Activated CD8-positive, alpha-beta memory T cell treated with anti-CD3 and anti-CD28 coated beads, Interleukin-2, amount 50 U/mL, for 24 hours (primary cell): Measurements from ENCODE around the gene HRCT1.
"Not testable (repeated sequence)": the region's sequence is repeated elsewhere in the genome, so short reads cannot be mapped to it uniquely, and the experiment has no call there.

Source experiments
- DNase-seq: peaks from one replicate; pipeline ENCODE4 v3.0.0-alpha.2; 2020; ENCODE audit errors: extremely low read depth

The HRCT1 gene

DNA sequence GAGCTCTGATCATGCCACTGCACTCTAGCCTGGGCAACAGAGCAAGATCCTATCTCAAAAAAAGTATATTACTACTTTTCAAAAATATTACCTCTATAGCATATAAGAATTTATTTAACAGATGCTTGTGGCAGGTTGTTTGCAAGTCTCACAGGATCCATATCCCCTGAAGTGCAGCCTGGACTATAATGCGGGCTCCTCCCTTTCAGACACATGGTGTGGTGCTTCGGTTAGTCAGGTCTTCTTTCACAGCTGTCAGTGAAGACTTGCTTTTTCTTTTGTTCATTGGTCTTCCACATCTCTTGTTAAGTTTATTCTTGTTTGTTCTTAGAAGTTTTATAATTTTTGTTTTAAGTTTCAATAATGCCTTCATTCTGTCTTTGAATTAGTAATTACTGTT, 9.4 kb upstream of the HRCT1 start:
- no peak for DNase-seq

DNA sequence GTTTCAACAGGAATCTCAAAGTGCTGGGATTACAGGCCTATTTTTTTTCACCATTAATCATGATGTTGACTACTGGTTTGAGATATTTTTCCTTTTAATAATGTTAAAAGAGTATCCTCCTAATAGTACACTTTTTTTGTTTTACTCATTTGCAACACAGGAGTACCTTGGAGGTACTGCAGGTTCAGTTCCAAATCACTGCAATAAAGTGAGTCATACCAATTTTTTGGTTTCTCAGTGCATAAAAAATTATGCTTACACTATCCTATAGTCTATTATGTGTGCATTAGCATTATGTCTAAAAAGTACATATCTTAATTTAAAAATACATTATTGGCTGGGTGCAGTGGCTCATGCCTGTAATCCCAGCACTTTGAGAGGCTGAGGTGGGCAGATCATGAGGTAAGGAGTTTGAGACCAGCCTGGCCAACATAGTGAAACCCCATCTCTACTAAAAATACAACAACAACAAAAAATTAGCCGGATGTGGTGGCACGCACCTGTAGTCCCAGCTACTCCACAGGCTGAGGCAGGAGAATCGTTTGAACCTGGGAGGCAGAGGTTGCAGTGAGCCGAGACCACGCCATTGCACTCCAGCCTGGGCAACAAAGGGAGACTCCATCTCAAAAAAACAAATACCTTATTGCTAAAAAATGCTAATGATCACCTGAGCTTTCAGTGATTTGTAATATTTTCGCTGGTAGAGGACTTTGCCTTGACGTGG, 8.5 kb upstream of the HRCT1 start:
- DNase-seq = not testable (repeated sequence)

DNA sequence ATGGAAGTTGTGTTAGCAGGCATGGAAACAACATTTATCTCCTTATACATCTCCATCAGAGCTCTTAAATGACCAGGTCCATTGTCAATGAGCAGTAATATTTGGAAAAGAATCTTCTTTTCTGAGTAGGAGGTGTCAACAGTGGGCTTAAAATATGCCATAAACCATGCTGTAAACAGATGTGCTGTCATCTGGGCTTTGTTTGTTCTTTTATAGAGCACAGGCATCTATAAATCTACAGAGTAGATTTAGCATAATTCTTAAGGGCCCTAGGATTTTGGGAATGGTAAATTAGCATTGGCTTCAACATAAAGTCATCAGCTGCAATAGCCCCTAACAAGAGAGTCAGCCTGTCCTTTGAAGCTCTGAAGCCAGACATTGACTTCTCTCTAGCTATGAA, 7.7 kb upstream of the HRCT1 start:
- no peak for DNase-seq

DNA sequence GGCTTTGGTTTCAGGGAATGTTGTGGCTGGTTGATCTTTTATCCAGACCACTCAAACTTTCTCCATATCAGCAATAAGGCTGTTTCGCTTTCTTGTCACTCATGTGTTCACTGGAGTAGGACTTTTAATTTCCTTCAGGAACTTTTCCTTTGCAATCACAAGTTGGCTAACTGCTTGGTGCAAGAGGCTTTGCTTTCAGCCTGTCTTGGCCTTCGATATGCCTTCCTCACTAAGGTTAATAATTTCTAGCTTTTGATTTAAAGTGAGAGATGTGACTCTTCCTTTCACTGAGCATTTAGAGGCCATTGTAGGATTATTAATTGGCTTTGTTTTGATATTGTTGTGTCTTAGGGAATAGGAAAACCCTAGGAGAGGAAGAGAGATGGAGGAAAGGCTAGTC, 7.0 kb upstream of the HRCT1 start:
- no peak for DNase-seq

DNA sequence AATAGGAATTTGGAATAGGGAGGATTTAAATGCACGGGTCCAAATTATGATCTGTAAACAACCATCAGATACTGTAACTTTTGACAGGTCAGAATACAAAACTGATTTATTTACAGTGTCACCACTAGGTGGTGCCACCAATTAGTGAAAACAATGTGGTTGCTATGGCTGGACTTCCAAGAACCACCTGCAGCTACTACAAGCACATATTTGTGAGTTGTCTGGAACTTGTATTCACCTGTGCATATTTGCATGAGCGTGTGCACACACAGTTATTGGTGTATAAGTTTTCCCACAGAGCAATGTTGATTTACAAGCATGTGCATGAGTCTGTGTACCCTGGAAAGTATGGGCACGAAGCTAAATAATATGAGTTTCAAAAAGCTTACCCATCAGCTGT, 3.0 kb upstream of the HRCT1 start:
- no peak for DNase-seq

DNA sequence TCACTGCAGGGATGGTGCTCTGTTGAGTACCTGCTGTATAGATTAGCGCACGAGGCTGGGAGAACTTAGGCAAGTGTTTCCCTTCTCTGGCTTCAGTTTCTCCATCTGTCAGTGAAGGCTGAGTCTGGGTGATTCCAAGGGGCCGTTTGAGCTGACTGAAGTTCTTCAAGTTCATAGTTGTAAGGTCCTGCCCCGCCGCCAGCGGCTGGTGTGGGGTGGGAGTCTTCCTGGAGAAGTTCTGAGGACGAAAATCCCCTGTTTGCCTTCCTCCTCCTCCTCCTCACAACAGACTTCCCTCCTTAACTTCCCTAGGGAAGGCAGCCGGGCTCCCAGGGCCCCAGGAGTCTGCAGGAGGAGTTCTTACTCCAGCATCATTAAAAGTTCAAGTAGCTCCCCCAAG, 1.7 kb upstream of the HRCT1 start:
- no peak for DNase-seq

DNA sequence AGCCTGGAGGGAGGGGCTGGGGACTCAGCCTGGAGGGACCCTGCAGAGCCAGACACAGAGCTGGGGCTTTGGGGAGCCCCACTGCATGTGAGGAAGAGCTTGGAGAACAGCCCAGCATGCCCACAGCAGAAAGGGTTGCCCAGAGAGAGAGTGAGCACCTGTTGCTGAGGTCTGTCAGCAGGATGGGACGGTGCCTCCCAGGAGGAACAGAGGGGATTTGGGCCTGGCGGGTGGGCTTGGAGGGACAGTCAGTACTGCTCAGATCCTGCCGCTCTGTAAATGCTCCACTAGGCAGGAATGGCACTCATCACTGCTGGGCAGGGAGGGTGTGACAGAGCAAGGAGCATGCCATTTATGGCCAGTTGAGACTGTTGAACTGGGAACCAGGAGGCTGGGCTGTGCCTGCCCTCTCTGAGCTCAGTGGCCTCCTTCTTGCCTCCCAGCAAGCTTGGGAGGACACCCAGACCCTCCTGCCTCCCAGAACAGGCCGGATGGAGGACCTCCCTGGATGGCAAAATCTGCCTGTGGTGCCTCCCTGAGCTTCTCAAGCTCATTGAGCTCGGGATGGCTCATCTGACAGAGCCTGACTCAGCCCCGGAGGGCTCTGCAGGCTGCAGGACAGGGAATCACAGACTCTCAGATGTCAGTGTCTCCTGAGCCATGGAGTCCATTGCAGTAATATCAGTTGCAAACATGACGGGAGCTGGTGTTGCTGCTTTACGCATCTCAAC, 786 bp upstream of the HRCT1 start:
- no peak for DNase-seq

DNA sequence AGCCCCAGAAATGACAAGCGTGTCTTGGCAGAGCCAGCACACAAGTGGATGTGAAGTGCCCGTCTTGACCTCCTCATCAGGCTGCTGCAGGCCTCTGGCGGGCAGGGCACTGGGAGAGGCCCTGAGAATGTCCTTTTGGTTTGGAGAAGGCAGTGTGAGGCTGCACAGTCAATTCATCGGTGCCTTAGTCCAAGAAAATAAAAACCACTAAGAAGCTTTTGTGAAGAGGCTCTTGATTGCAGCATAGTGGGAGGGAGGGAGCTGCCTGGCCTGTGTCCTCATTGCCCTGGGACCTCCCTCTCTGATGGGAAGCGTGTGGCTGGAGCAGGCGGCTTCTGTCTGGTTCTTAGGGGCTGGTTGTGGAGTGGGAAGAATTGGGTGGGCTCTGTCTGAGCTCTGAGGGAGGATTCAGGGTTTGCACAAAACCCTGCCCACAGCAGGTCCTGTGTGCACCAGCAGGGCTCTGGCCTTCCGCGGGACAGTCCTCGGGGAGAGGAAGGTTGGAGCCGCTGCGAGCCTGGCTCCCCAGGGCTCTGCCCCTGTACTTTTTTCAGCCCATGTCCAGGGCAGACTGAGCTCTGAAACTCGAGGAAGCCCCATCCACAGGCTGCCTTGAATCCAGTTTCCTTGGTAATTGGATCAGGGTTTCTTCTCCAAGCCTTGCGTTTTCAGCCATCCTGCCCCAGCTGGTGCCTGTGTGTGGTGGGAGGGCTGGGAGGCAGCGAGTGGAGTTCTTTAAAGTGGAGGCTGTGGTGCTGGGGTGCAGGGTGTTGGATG, 1.1 kb downstream of the HRCT1 start:
- DNase-seq = no peak

DNA sequence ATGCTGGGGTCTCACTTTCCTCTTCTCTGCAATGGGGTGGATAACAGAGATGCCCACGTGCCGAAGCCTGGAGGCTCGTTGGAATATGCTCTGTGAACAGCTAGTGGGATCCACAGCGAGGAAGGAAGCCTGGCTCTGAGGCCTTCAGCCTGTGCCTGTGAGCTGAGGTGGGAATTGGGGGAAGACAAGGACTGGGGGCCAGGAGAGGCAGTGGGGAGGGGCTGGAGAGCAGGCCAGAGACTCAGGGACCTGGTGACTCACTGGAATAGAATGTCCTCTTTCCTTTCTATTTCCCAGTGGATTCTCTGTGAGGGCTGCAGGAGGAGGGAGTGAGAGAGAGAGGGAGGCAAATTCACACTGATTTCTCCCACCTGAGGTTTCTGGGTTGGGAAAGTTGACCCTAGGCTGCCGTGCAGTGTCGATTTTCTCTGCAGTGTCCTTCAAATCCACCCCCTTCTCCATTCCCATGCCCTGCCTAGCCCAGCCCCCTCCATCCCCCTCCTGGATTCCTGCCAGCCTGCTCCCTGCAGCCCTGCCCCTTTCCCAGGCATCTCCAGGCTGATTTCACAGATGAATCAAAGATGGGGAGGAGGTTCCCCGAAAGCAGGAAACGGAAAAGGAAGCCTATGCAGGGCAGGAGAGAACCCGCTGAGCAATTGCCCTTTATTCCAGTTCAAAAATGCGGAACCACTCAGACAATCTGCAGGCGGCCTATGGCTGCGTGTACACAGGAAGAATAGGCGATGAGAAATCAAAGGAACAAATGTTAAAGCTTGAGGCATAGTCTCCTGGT, 1.9 kb downstream of the HRCT1 start:
- no peak for DNase-seq

DNA sequence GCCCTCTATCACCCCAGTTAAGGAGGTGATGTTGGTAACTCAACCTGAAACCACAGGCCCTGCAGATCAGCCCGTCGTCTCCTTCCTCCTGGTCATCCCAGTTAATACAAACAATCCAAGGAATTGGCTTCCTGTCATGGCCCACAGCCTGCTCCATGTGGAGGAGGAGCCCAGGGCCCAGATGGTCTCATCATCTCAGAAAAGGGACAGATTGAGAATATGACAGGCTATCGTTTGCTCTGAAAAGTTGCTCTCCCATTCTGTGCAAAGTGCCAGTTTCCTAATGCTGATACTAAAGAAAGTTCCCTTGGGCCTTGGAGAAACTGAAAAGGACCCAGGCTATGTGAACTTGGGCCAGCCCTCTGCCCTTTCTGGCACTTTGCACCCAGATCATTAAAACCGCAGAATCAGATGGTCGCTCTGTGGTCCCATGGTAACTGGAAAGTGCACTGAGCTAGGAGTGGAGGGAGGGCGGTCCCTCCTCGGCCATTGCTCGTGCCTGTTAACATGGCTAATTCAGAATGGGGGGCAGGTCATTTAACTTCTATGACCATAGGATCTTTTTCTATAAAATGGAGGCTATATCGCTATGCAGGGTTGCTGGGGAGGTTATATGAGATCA, 2.6 kb downstream of the HRCT1 start:
- DNase-seq = no peak

DNA sequence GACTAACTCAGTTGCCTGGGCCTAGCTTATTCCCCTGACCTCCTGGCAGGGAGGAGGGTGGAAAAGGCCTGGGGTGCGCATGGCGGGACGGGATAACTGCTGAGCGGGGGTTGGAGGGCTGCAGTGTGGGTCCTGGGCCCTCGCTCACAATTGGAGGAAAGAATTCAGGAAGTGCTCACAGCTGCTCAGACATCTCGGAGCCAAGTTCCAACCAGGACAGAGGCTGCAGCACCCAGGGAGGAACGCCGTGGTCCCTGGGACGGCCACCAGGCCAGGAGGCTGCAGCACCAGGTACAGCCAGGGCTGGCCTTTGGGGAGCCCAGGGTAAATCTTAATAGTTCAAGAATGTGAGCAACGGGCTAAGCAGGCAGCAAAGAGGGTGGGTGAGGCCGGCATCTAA, 3.3 kb downstream of the HRCT1 start, which contains the start of gene SPAAR:
SPAAR (plus strand) TSS at position 217 of the 400 bp plus-strand sequence. CDS start 974 bp downstream, outside the sequence.
- no peak for DNase-seq

DNA sequence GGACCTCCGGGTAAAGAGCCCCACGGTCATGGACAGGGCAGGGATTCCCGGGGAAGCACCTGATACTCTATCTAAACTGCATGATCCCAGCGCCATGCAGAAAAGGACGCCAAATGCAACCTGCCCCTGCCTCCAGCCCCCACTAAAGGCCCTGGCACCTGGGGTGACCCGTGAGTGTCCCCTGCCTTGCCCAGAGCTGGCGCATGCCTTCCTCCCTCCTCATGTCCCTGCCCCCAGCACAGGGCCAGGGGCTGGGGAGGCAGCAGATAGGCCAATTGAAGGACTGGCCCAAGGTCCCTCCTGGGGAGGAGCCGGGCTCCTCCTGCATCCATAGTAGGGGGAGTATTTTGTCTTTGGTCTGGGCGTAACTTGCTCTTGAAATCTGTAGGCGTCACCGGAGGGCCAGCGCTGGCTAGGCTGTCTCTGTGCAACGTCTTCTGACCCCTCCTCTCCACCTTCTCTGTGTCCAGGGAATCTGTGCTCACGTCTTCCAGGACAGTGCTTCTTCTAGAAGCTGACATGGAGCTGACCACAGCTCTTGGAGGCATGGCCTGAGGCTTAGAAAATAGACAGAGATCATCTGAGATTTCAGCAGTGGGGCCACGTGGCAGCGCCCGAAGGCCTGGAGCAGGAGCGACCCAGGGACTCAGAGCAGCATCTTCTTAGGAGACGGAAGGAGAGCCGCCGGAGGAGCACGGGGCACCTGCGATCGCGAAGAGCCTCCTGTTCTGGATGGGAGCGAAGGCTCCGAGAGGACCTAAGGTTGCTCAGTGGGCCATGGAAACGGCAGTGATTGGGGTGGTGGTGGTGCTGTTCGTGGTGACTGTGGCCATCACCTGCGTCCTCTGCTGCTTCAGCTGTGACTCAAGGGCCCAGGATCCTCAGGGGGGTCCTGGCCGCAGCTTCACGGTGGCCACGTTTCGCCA, 3.9 kb downstream of the HRCT1 start:
- no peak for DNase-seq

DNA sequence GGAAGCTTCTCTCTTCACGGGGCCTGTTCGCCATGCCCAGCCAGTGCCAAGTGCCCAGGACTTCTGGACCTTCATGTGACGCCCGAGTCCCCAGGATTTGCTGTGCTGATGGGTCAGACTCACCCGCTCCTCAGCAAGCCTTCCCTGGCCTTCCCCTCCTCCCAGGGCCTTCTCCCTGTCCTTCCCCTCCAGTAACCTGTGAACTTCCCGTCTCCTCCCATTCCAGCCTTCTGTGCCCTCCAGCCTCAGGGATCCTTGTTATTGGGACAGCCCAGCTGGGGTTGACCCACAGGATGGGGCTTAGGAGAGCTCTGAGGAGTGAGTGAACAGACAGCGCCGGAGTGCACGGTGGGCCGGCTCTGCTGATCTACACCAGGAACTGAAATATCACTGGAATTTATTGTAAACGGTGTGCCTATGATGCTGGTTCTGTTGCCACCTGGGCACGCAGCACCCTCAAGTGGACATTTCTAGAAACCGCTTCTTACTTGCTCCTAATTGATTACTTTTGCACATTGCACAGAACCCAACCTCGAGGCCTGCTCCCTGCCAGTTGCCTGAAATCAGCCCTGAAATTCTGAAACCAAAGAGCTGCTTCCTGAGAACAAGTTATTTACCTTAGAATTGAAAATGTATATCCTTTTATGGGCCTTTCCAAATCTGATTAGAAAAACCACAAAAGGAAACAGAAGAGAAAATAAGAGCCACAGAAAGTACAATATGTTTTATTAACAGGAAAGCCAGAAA, 4.8 kb downstream of the HRCT1 start:
- no peak for DNase-seq

DNA sequence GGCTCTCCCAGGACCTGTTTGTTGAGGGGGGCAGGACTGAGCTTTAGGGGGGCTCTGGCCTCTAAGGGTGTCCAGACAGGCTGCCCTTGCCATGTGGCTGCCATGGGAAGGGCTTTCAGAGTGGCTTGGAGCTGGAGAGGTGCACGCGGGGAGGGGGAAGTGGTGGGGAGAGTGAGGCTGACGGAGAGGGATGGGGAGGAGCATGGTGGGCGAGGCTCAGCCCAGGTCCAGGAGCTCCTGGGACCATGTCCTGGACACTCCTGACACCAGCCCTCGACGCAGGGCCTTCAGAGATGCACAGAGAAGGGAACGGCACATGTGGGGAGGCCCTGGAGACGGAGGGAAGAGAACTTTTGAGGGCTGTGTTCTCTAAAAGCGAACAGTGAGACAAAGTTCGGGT, 5.7 kb downstream of the HRCT1 start:
- DNase-seq = no peak

DNA sequence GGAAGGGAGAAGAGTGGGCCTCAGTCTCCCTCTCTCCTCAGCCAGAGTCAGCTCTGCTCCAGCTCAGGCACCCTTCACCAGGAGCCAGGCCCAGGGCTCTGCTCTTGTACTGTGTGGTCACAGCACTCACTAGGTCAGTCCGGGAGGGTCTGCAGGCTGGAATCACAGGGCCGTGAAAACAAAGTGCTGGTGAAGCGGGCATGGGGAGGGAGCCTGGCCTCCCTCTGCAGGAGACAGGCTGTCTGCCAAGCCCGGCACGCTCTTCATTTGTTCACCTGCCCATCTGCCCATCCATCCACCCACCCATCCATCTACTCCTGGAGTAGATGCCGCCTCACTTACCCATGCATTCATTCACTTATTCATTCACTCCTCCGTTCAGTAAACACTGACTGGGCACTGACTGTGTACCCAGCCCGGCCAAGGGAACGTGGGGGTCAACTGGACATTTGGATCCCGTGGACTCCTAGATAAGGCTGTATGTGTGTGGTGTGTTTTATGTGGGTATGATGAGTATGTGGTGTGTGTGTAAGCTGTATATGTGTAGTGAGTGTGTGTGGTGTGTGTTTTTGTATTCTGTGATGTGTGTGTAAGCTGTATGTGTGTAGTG, 6.9 kb downstream of the HRCT1 start:
- no peak for DNase-seq

DNA sequence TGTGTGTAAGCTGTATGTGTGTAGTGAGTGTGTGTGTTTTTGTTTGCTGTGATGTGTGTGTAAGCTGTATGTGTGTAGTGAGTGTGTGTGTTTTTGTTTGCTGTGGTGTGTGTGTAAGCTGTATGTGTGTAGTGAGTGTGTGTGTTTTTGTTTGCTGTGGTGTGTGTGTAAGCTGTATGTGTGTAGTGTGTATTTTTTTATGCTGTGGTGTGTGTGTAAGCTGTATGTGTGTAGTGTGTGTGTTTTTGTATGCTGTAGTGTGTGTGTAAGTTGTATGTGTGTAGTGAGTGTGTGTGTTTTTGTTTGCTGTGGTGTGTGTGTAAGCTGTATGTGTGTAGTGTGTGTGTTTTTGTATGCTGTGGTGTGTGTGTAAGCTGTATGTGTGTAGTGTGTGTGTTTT, 7.4 kb downstream of the HRCT1 start:
- not testable (repeated sequence) for DNase-seq

DNA sequence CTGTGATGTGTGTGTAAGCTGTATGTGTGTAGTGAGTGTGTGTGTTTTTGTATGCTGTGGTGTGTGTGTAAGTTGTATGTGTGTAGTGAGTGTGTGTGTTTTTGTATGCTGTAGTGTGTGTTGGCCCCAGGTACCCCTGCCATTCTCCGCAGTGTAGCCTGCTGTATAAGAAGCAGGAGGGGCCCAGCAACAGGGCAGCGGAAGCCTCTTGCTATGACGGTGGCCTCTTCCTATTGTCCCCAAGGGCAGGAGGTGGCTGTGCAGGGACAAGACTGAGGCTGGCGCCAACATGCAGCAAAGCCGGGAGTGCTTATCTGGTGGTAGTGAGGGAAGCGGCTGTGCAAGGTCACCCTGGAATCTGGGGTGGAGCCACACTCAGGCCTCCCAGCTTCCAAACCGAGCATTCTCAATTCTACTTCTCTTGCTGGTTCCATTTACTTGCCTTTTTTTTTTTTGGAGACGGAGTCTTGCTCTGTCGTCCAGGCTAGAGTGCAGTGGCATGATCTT, 8.4 kb downstream of the HRCT1 start:
- DNase-seq = no peak

DNA sequence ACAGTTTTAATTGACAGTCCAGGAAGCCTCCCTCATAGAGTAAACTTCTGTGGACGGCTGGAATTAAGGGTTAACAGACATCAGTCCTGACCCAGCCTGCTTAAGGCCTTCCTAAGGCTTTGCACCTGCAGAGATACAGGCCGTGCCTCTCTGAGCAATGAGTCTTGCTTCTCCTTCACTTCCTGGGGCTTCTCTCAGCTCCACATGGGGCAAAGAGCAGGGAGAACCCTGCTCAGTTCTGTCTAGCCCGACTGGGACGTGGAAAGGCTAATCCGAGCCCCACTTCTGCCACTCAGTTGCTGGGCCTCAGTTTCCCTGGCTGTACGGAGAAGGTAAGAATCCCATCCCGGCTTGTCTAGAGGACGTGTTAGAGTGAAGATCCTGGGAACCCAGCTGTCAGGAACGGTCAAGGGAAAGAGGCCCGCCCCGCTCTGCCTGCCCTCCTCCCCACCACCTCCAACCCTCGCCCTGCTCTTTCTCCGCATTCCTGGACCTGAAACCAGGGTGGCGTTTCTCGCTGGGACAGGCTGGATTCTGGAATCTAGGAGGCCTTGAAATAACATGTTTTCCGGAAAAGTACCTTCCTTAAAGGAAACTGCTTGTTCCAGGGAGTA, 9.8 kb downstream of the HRCT1 start:
- no peak for DNase-seq
